HCT116 (cell line): ENCODE data around the gene TRIM37.

Experiments
- CBX3 ChIP-seq: IDR thresholded peaks from 2 replicates; pipeline ENCODE4 v1.6.1; 2012; ENCODE audit warnings: low read depth
- EZH2 ChIP-seq: fragments of 200-600 bp; sonication (generic); IDR thresholded peaks from 2 replicates; pipeline ENCODE4 v1.6.1; 2017; ENCODE audit warnings: antibody characterized with exemption, mixed run types
- EZH2phosphoT487 ChIP-seq: fragments of 200-600 bp; IDR thresholded peaks from 2 replicates; pipeline ENCODE4 v1.6.1; 2018; ENCODE audit warnings: antibody characterized with exemption, borderline replicate concordance
- POLR2A ChIP-seq: IDR thresholded peaks from 2 replicates; pipeline ENCODE4 v1.7.0; 2011; ENCODE audit warnings: borderline replicate concordance; ENCODE audit not compliant: insufficient read depth, insufficient read length; ENCODE audit errors: extremely low read depth
- ZNF274 ChIP-seq: fragments of 200-500 bp; sonication (Bioruptor generic); IDR thresholded peaks from 2 replicates; pipeline ENCODE4 v1.6.1; 2014; ENCODE audit warnings: mild to moderate bottlenecking, low read depth, low read length, inconsistent platforms
- TF ChIP-seq, protein P1 (sequence below), 3 experiments: fragments of 200-600 bp in 1 of 3; sonication (generic) in 1 of 3; IDR thresholded peaks in 2 of 3; conservative IDR thresholded peaks in 1 of 3; 2 replicates each; pipeline ENCODE4 v1.5.1; 2012 to 2017; ENCODE audit warnings: low read depth in 2 of 3, low read length in 2 of 3, antibody characterized with exemption in 1 of 3, borderline replicate concordance in 1 of 3, control low read depth in 1 of 3, mild to moderate bottlenecking in 1 of 3, mixed read lengths in 1 of 3, mixed run types in 1 of 3, moderate library complexity in 1 of 3; ENCODE audit not compliant: insufficient read depth in 1 of 3
- TF ChIP-seq, protein P2 (sequence below): IDR thresholded peaks from 2 replicates; pipeline ENCODE4 v1.6.1; 2012

DNA sequence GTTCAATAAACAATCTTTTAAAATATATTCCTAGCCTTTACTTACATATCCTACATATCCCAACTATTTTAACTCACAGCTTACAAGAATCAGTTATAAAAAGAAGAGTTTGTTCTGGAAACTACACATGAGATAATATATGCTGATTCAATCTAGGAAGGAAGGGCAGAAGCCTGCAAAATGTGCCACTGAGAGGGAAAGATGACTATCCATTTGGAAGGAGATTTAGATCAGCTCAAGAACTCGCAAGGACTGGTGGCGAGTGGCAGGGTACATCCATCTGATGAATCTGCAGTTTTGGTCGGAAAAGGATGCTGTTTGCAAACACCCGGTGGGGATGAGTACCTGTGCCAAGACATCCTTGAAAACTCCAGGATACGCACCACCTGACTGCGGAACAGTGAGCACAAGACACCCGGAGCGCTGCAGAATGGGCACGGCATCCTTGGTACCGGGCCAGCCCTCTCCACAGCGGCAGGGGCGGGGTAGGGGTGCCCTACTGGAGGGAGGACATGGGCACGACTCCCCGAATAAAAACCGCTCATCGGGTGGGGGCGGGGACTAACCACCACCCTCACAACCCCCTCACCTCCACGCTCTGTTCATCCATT, 723 bp downstream of the TRIM37 start:
- TF ChIP-seq, protein P1, sequence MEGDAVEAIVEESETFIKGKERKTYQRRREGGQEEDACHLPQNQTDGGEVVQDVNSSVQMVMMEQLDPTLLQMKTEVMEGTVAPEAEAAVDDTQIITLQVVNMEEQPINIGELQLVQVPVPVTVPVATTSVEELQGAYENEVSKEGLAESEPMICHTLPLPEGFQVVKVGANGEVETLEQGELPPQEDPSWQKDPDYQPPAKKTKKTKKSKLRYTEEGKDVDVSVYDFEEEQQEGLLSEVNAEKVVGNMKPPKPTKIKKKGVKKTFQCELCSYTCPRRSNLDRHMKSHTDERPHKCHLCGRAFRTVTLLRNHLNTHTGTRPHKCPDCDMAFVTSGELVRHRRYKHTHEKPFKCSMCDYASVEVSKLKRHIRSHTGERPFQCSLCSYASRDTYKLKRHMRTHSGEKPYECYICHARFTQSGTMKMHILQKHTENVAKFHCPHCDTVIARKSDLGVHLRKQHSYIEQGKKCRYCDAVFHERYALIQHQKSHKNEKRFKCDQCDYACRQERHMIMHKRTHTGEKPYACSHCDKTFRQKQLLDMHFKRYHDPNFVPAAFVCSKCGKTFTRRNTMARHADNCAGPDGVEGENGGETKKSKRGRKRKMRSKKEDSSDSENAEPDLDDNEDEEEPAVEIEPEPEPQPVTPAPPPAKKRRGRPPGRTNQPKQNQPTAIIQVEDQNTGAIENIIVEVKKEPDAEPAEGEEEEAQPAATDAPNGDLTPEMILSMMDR (IDR thresholded peaks at IDR 0.05 in 2 of 3, conservative IDR thresholded peaks at IDR 0.05 in 1 of 3; ENCODE audit: borderline replicate concordance in 1 of 3, insufficient read depth in 1 of 3, low read depth in 2 of 3, low read length in 2 of 3): no peak
- no peak for TF ChIP-seq POLR2A
- TF ChIP-seq EZH2: no peak
- TF ChIP-seq ZNF274: no peak
- TF ChIP-seq CBX3: no peak
- TF ChIP-seq, protein P2, sequence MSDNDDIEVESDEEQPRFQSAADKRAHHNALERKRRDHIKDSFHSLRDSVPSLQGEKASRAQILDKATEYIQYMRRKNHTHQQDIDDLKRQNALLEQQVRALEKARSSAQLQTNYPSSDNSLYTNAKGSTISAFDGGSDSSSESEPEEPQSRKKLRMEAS: no peak
- TF ChIP-seq EZH2phosphoT487: no peak
